ENCODE measurements around the gene LRRTM4.
"Not testable (repeated sequence)": the region's sequence is repeated elsewhere in the genome, so short reads cannot be mapped to it uniquely, and the experiment has no call there.

DNA sequence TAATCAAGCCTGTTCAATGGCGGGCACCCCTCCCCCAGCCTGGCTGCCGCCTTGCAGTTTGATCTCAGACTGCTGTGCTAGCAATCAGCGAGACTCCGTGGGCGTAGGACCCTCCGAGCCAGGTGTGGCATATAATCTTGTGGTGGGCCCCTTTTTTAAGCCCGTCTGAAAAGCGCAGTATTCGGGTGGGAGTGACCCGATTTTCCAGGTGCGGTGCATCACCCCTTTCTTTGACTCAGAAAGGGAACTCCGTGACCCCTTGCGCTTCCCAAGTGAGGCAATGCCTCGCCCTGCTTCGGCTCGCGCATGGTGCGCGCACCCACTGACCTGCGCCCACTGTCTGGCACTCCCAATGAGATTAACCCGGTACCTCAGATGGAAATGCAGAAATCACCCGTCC is 740.9 kb downstream of the LRRTM4 start:
- not testable (repeated sequence) for TF ChIP-seq CTCF, POLR2A (IDR thresholded peaks at IDR 0.05)

All from lower leg skin (tissue), 3 donors.